Right atrium auricular region (tissue), 2 donors: Measurements from ENCODE around the gene CCDC51. TPM values are rescaled to one million over a fixed set of nuclear protein-coding genes. Genes with fewer than 3 reads are reported as not detected.
"Not testable (repeated sequence)": the region's sequence is repeated elsewhere in the genome, so short reads cannot be mapped to it uniquely, and the experiment has no call there.

Experiments used
- DNase-seq: peaks from one replicate; pipeline ENCODE4 v3.0.0-alpha.2; 2019; ENCODE audit warnings: low spot score
- H3K27ac ChIP-seq, 2 donors: fragments of 200-600 bp; sonication (generic); 1 replicate in 1 of 2; 2 replicates in 1 of 2; pipeline ENCODE4 v1.5.1; 2016 to 2019
- H3K27me3 ChIP-seq, 2 donors: fragments of 200-600 bp; sonication (generic); one replicate each; pipeline versions ENCODE4 v1.5.1 to v1.6.0; 2017 to 2019
- H3K36me3 ChIP-seq: fragments of 200-600 bp; sonication (generic); one replicate; pipeline ENCODE4 v1.5.1; 2016
- H3K4me1 ChIP-seq, 2 donors: fragments of 200-600 bp; sonication (generic); one replicate each; pipeline versions ENCODE4 v1.5.1 to v1.6.0; 2017 to 2019
- H3K4me3 ChIP-seq, 2 donors: fragments of 200-600 bp; sonication (generic); 1 replicate in 1 of 2; 2 replicates in 1 of 2; pipeline ENCODE4 v1.5.1; 2017 to 2019; ENCODE audit warnings: mild to moderate bottlenecking in 1 of 2, moderate library complexity in 1 of 2
- H3K9me3 ChIP-seq, 2 donors: fragments of 200-600 bp; sonication (generic); one replicate each; pipeline ENCODE4 v1.5.1; 2019
- CTCF ChIP-seq, 2 donors: fragments of 200-600 bp; sonication (generic); IDR thresholded peaks; one replicate each; pipeline ENCODE4 v1.5.1; 2019; ENCODE audit warnings: antibody characterized with exemption in 2 of 2
- total RNA-seq, 2 donors: library from RNA; depleted of rRNA; stranded (reverse); fragments of >200 nt; gene quantifications; one replicate each; pipeline ENCODE4 v1.1.0, GENCODE V29; 2016

CCDC51 gene
- total RNA-seq, 2 donors from 2014 or later, result 8.4 to 9.2 TPM

- no peak overlapping the region for H3K27ac ChIP-seq
- TF ChIP-seq CTCF (IDR thresholded peaks at IDR 0.05), result no peak
- H3K27me3 ChIP-seq, result no peaks in the 10 kb centered on the region
- peaks cover 0 to 42% of the 10 kb centered on the region in 2 donors for H3K4me1 ChIP-seq
- no peak for DNase-seq
- no peak overlapping the region for H3K4me3 ChIP-seq
- no peaks in the 10 kb centered on the region for H3K9me3 ChIP-seq
- H3K36me3 ChIP-seq, result peaks cover 52% of the 10 kb centered on the region
Observed at GRCh38 chr3:48463703-48464102, 23.8 kb upstream of the CCDC51 start.

- Histone ChIP-seq H3K4me1 (peaks cover 0 to 22% of the 10 kb centered on the region in 2 donors), H3K36me3 (peaks cover 47% of the 10 kb centered on the region)
- H3K27ac ChIP-seq, H3K9me3 ChIP-seq, DNase-seq, H3K4me3 ChIP-seq, H3K27me3 ChIP-seq: not testable (repeated sequence)
Observed at GRCh38 chr3:48461767-48462166, 21.8 kb upstream of the CCDC51 start.

- peaks cover 60% of the 10 kb centered on the region for H3K36me3 ChIP-seq
- H3K4me1 ChIP-seq, result peaks cover 0 to 11% of the 10 kb centered on the region in 2 donors
- H3K9me3 ChIP-seq, result no peaks in the 10 kb centered on the region
- DNase-seq, result no peak
- H3K27ac ChIP-seq, result no peak overlapping the region
- no peaks in the 10 kb centered on the region for H3K27me3 ChIP-seq
- TF ChIP-seq CTCF (IDR thresholded peaks at IDR 0.05), result no peak
- no peak overlapping the region for H3K4me3 ChIP-seq
Observed at GRCh38 chr3:48460517-48460902, 20.6 kb upstream of the CCDC51 start.

- peaks cover 0 to 5% of the 10 kb centered on the region in 2 donors for H3K4me1 ChIP-seq
- no peak overlapping the region for H3K27ac ChIP-seq
- no peaks in the 10 kb centered on the region for H3K9me3 ChIP-seq
- peaks cover 65% of the 10 kb centered on the region for H3K36me3 ChIP-seq
- H3K4me3 ChIP-seq, result no peak overlapping the region
- no peak for TF ChIP-seq CTCF (IDR thresholded peaks at IDR 0.05)
- no peaks in the 10 kb centered on the region for H3K27me3 ChIP-seq
- DNase-seq, result no peak
Observed at GRCh38 chr3:48459773-48460516, 20.0 kb upstream of the CCDC51 start.

- H3K4me3 ChIP-seq, result no peak overlapping the region
- H3K27me3 ChIP-seq, result no peaks in the 10 kb centered on the region
- H3K36me3 ChIP-seq, result peaks cover 68% of the 10 kb centered on the region
- H3K27ac ChIP-seq, result no peak overlapping the region
- no peak for TF ChIP-seq CTCF (IDR thresholded peaks at IDR 0.05)
- no peaks in the 10 kb centered on the region for H3K9me3 ChIP-seq
- no peaks in the 10 kb centered on the region for H3K4me1 ChIP-seq
- DNase-seq, result no peak
Observed at GRCh38 chr3:48459331-48459730, 19.4 kb upstream of the CCDC51 start.

- Histone ChIP-seq H3K27ac (no peak overlapping the region), H3K36me3 (peaks cover 88% of the 10 kb centered on the region), H3K27me3 (no peaks in the 10 kb centered on the region), H3K4me3 (no peak overlapping the region), H3K9me3 (no peaks in the 10 kb centered on the region), H3K4me1 (no peaks in the 10 kb centered on the region)
- no peak for TF ChIP-seq CTCF (IDR thresholded peaks at IDR 0.05)
- DNase-seq, result no peak
Observed at GRCh38 chr3:48456456-48456855, 16.5 kb upstream of the CCDC51 start.
